Common myeloid progenitor, CD34-positive (primary cell): ENCODE results near the gene TSFM.

ENCODE experiments used
- CTCF ChIA-PET: fragments of 350-600 bp; sonication (Branson Sonifier 250); formaldehyde crosslinking; loops from one replicate; lab custom pipeline; 2021; ENCODE audit warnings: antibody characterized with exemption; lab: Charles Lee
- POLR2A ChIA-PET: fragments of 350-600 bp; sonication (Branson Sonifier 250); formaldehyde crosslinking; loops from one replicate; lab custom pipeline; 2021; ENCODE audit warnings: antibody characterized with exemption; lab: Charles Lee
- DNase-seq, 3 donors: peaks; one replicate each; pipeline versions ENCODE4 v3.0.0 to v3.0.0-alpha.2; 2013
- H3K27ac ChIP-seq, 2 experiments: 1 replicate in 1 of 2; 2 replicates in 1 of 2; pipeline ENCODE4 v1.7.0; 2013; ENCODE audit warnings: inconsistent platforms in 2 of 2, low read length in 2 of 2, mild to moderate bottlenecking in 2 of 2, low read depth in 1 of 2, moderate library complexity in 1 of 2; ENCODE audit not compliant: severe bottlenecking in 2 of 2, insufficient read depth in 1 of 2, poor library complexity in 1 of 2
- H3K27me3 ChIP-seq, 5 experiments: replicated peaks in 2 of 5; 1 replicate in 3 of 5; 2 replicates in 2 of 5; pipeline versions ENCODE4 v1.6.1 to v1.7.0; 2013; ENCODE audit warnings: low read length in 4 of 5, mild to moderate bottlenecking in 2 of 5, moderate library complexity in 2 of 5, inconsistent platforms in 1 of 5; ENCODE audit not compliant: insufficient read depth in 5 of 5, control insufficient read depth in 4 of 5
- H3K36me3 ChIP-seq, 4 experiments: 1 replicate in 2 of 4; 2 replicates in 2 of 4; pipeline versions ENCODE4 v1.6.1 to v1.7.0; 2013; ENCODE audit warnings: low read length in 3 of 4, control low read depth in 1 of 4, mild to moderate bottlenecking in 1 of 4; ENCODE audit not compliant: control insufficient read depth in 4 of 4, insufficient read depth in 4 of 4
- H3K4me1 ChIP-seq, 4 experiments: 1 replicate in 3 of 4; 2 replicates in 1 of 4; pipeline versions ENCODE4 v1.6.1 to v1.7.1; 2013; ENCODE audit warnings: low read length in 3 of 4, mild to moderate bottlenecking in 3 of 4, control low read depth in 1 of 4, inconsistent platforms in 1 of 4, moderate library complexity in 1 of 4; ENCODE audit not compliant: control insufficient read depth in 4 of 4, insufficient read depth in 4 of 4; ENCODE audit errors: control extremely low read depth in 1 of 4
- H3K4me3 ChIP-seq, 7 experiments: 1 replicate in 4 of 7; 2 replicates in 3 of 7; pipeline versions ENCODE4 v1.5.1 to v1.7.0; 2013; ENCODE audit warnings: mild to moderate bottlenecking in 7 of 7, low read length in 6 of 7, moderate library complexity in 6 of 7, inconsistent platforms in 2 of 7, low read depth in 2 of 7, control low read depth in 1 of 7; ENCODE audit not compliant: insufficient read depth in 4 of 7, control insufficient read depth in 1 of 7; ENCODE audit errors: extremely low read depth in 1 of 7
- H3K9me3 ChIP-seq, 5 experiments: 1 replicate in 4 of 5; 2 replicates in 1 of 5; pipeline versions ENCODE4 v1.6.1 to v1.7.1; 2013; ENCODE audit warnings: low read length in 4 of 5, mild to moderate bottlenecking in 2 of 5, inconsistent platforms in 1 of 5, low read depth in 1 of 5, moderate library complexity in 1 of 5; ENCODE audit not compliant: control insufficient read depth in 4 of 5, insufficient read depth in 2 of 5; ENCODE audit errors: control extremely low read depth in 1 of 5
- WGBS: methylation state at CpG from one replicate; pipeline ENCODE4 v1.1.5; 2013; ENCODE audit not compliant: insufficient coverage; 5-methylcytosine and 5-hydroxymethylcytosine counted together

Gene TSFM

GRCh38 chr12:57777911-57778310 lies 4.7 kb upstream of the TSFM start:
- WGBS, result 100% methylated on average over 4 of the region's 7 CpGs
- CTCF ChIA-PET, result interaction anchor here (0.9 to 10.4 kb wide), 4 partner anchors 16 to 125 kb away, joined by 3 to 74 read pairs (median 6); no protein-coding TSS in a partner anchor
- H3K9me3 ChIP-seq, result no peaks in the 10 kb centered on the region
- DNase-seq, result no peak
- no peak overlapping the region for H3K27ac ChIP-seq
- H3K27me3 ChIP-seq, result no peaks in the 10 kb centered on the region
- POLR2A ChIA-PET, result no interaction called here
- peaks cover 9 to 28% (median 22%) of the 10 kb centered on the region in 4 experiments for H3K4me1 ChIP-seq
- peaks cover 0 to 12% (median 2%) of the 10 kb centered on the region in 4 experiments for H3K36me3 ChIP-seq
- H3K4me3 ChIP-seq, result no peak overlapping the region

- Histone ChIP-seq H3K27me3 (no peaks in the 10 kb centered on the region), H3K36me3 (peaks cover 0 to 16% (median 2%) of the 10 kb centered on the region in 4 experiments), H3K27ac (no peak overlapping the region), H3K4me3 (no peak overlapping the region), H3K4me1 (peaks cover 9 to 34% (median 31%) of the 10 kb centered on the region in 4 experiments), H3K9me3 (no peaks in the 10 kb centered on the region)
- DNase-seq, result no peak
- POLR2A ChIA-PET, result no interaction called here
- WGBS, result 100% methylated on average over 1 of the region's 1 CpG
- CTCF ChIA-PET, result interaction anchor here (0.6 to 10.4 kb wide), 6 partner anchors 18 to 443 kb away, joined by 3 to 74 read pairs (median 4); no protein-coding TSS in a partner anchor
These were observed 2.9 kb upstream of the TSFM start for GRCh38 chr12:57779736-57780135.

GRCh38 chr12:57780284-57780897 lies 2.2 kb upstream of the TSFM start:
- 100% methylated on average over 2 of the region's 4 CpGs for WGBS
- ChIA-PET POLR2A (no interaction called here), CTCF (interaction anchor here (0.9 to 10.4 kb wide), 7 partner anchors 8 to 123 kb away, joined by 3 to 74 read pairs (median 5); partner anchors contain the start of genes CYP27B1, EEF1AKMT3, METTL1 and TSPAN31)
- Histone ChIP-seq H3K36me3 (peaks cover 0 to 16% (median 5%) of the 10 kb centered on the region in 4 experiments), H3K9me3 (no peaks in the 10 kb centered on the region), H3K4me3 (no peak overlapping the region), H3K4me1 (peaks cover 9 to 34% (median 31%) of the 10 kb centered on the region in 4 experiments), H3K27me3 (no peaks in the 10 kb centered on the region), H3K27ac (no peak overlapping the region)
- no peak for DNase-seq

GRCh38 chr12:57781244-57781643 lies 1.3 kb upstream of the TSFM start:
- Histone ChIP-seq H3K4me1 (peaks cover 9 to 34% (median 31%) of the 10 kb centered on the region in 4 experiments), H3K36me3 (peaks cover 2 to 24% (median 9%) of the 10 kb centered on the region in 4 experiments), H3K27ac (no peak overlapping the region), H3K4me3 (no peak overlapping the region), H3K27me3 (no peaks in the 10 kb centered on the region), H3K9me3 (no peaks in the 10 kb centered on the region)
- 80% methylated on average over 1 of the region's 3 CpGs for WGBS
- ChIA-PET CTCF (interaction anchor here (0.7 to 10.4 kb wide), 13 partner anchors 9 to 122 kb away, joined by 3 to 74 read pairs (median 5); partner anchors contain the start of genes CYP27B1, EEF1AKMT3, METTL1 and TSPAN31), POLR2A (interaction anchor here (0.7 kb wide), 1 partner anchor 29 kb away, joined by 3 read pairs; the partner anchor contains the start of gene CDK4)
- peak in 1 of 3 donors; percentile 17 for DNase-seq

- Histone ChIP-seq H3K4me3 (peak overlapping the region in 1 of 7 experiments; percentile 96), H3K27me3 (no peaks in the 10 kb centered on the region), H3K9me3 (no peaks in the 10 kb centered on the region), H3K36me3 (peaks cover 6 to 30% (median 14%) of the 10 kb centered on the region in 4 experiments), H3K4me1 (peaks cover 9 to 34% (median 31%) of the 10 kb centered on the region in 4 experiments), H3K27ac (no peak overlapping the region)
- ChIA-PET CTCF (interaction anchor here (0.7 to 10.4 kb wide), 11 partner anchors 9 to 117 kb away, joined by 3 to 74 read pairs (median 5); partner anchors contain the start of genes CYP27B1, EEF1AKMT3 and METTL1), POLR2A (interaction anchor here (0.7 kb wide), 1 partner anchor 30 kb away, joined by 3 read pairs; the partner anchor contains the start of gene CDK4)
- 90% methylated on average over 2 of the region's 2 CpGs for WGBS
- DNase-seq, result peak in 2 of 3 donors; percentile 24 to 37
These were observed 786 bp upstream of the TSFM start for GRCh38 chr12:57781801-57782200.

- Histone ChIP-seq H3K27ac (no peak overlapping the region), H3K27me3 (no peaks in the 10 kb centered on the region), H3K4me3 (peak overlapping the region in 6 of 7 experiments; percentile 93 to 100 (median 98)), H3K36me3 (peaks cover 8 to 34% (median 18%) of the 10 kb centered on the region in 4 experiments), H3K4me1 (peaks cover 9 to 34% (median 31%) of the 10 kb centered on the region in 4 experiments), H3K9me3 (no peaks in the 10 kb centered on the region)
- CTCF ChIA-PET, result interaction anchor here (1.0 to 2.7 kb wide), 13 partner anchors 11 to 153 kb away, joined by 3 to 18 read pairs (median 5); no protein-coding TSS in a partner anchor
- DNase-seq, result no peak
- POLR2A ChIA-PET, result interaction anchor here (1.3 kb wide), 1 partner anchor 10 kb away, joined by 8 read pairs; the partner anchor contains the start of genes EEF1AKMT3 and METTL1
- no CpG with 5 or more reads among the region's 4 CpGs for WGBS
These were observed 362 bp upstream of the TSFM start for GRCh38 chr12:57782243-57782607.
